Immature natural killer cell (primary cell): ENCODE results near the gene CD109. TPM values are rescaled to one million over a fixed set of nuclear protein-coding genes. Genes with fewer than 3 reads are reported as not detected.
A peak's percentile ranks its signal among the peaks of the same experiment; 100 is the strongest.

Source experiments
- DNase-seq, 3 donors: peaks; one replicate each; pipeline ENCODE4 v3.0.0; 2022; ENCODE audit warnings: mixed read lengths in 1 of 3
- H3K27ac Mint-ChIP-seq, 6 donors: one replicate each; pipeline ENCODE4 v1.8.0; 2020; ENCODE audit warnings: mixed read lengths in 6 of 6, mild to moderate bottlenecking in 5 of 6, inconsistent platforms in 4 of 6, moderate library complexity in 3 of 6
- H3K27me3 Mint-ChIP-seq, 3 donors: one replicate each; pipeline ENCODE4 v1.8.0; 2020 to 2021; ENCODE audit warnings: low read depth in 3 of 3, mild to moderate bottlenecking in 3 of 3, mixed read lengths in 3 of 3, moderate library complexity in 3 of 3, inconsistent platforms in 1 of 3
- H3K36me3 Mint-ChIP-seq, 3 donors: one replicate each; pipeline ENCODE4 v1.8.0; 2020; ENCODE audit warnings: mixed read lengths in 3 of 3, inconsistent platforms in 2 of 3, mild to moderate bottlenecking in 2 of 3
- H3K4me1 Mint-ChIP-seq, 2 donors: one replicate each; pipeline ENCODE4 v1.8.0; 2020; ENCODE audit warnings: inconsistent platforms in 2 of 2, mild to moderate bottlenecking in 2 of 2, mixed read lengths in 2 of 2, moderate library complexity in 1 of 2
- H3K4me3 Mint-ChIP-seq, 5 donors: one replicate each; pipeline ENCODE4 v1.8.0; 2020; ENCODE audit warnings: mild to moderate bottlenecking in 5 of 5, mixed read lengths in 5 of 5, inconsistent platforms in 3 of 5, moderate library complexity in 3 of 5
- H3K9me3 Mint-ChIP-seq, 6 donors: one replicate each; pipeline ENCODE4 v1.8.0; 2020; ENCODE audit warnings: mild to moderate bottlenecking in 6 of 6, mixed read lengths in 6 of 6, inconsistent platforms in 4 of 6, moderate library complexity in 3 of 6
- polyA plus RNA-seq, 3 donors: library from polyadenylated mRNA; unstranded; fragments of 300-500 nt; fragmentation: Illumina TruSeq; gene quantifications; one replicate each; pipeline ENCODE4 v1.2.3, GENCODE V29; 2021

CD109 gene
- polyA plus RNA-seq, 3 donors from 2014 or later = 0.04 to 0.09 TPM; not detected in 1

GRCh38 chr6:73743556-73743955 is 47.6 kb downstream of the CD109 start:
- Mint-ChIP-seq H3K36me3 (no peaks in the 10 kb centered on the region), H3K4me3 (no peak overlapping the region)
- no peak for DNase-seq

GRCh38 chr6:73746787-73747186 is 50.8 kb downstream of the CD109 start:
- H3K27me3 Mint-ChIP-seq = peaks cover 0 to 2% (median 0%) of the 10 kb centered on the region in 3 donors
- no peak overlapping the region for H3K27ac Mint-ChIP-seq
- no peaks in the 10 kb centered on the region for H3K4me1 Mint-ChIP-seq
- H3K36me3 Mint-ChIP-seq = no peaks in the 10 kb centered on the region
- H3K9me3 Mint-ChIP-seq = no peaks in the 10 kb centered on the region
- H3K4me3 Mint-ChIP-seq = no peak overlapping the region
- no peak for DNase-seq

More at GRCh38 chr6:73743556-73743955, 47.6 kb downstream of the CD109 start:
- H3K27me3 Mint-ChIP-seq = peaks cover 0 to 2% (median 0%) of the 10 kb centered on the region in 3 donors
- no peaks in the 10 kb centered on the region for H3K9me3 Mint-ChIP-seq
- no peak overlapping the region for H3K27ac Mint-ChIP-seq
- no peaks in the 10 kb centered on the region for H3K4me1 Mint-ChIP-seq

DNA sequence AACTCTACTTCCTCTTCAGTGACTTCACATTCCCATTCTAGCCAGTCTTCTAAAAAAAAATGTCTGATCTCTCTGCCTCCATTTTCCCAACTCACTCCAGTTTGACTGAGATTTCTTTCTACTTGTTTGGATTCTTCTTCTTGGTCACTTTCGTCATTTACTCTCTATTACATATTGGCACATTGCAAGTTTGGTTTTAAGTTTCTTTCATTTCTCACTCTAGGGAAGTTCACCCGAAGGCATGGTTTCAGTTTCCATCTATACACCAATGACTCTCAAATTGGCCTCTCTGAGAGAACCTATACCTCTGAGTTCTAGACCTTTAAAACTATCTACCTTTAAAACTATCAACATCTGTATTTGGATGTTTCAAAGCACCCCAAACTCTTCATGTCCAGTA is 51.3 kb downstream of the CD109 start:
- H3K4me3 Mint-ChIP-seq = no peak overlapping the region
- H3K9me3 Mint-ChIP-seq = no peaks in the 10 kb centered on the region
- H3K27ac Mint-ChIP-seq = no peak overlapping the region
- H3K4me1 Mint-ChIP-seq = no peaks in the 10 kb centered on the region
- peak; percentile 9 to 19 (median 14) for DNase-seq
- H3K27me3 Mint-ChIP-seq = peaks cover 0 to 2% (median 0%) of the 10 kb centered on the region in 3 donors
- no peaks in the 10 kb centered on the region for H3K36me3 Mint-ChIP-seq

- H3K27me3 Mint-ChIP-seq = peaks cover 0 to 5% (median 1%) of the 10 kb centered on the region in 3 donors
- no peak overlapping the region for H3K4me3 Mint-ChIP-seq
- H3K4me1 Mint-ChIP-seq = no peaks in the 10 kb centered on the region
- no peaks in the 10 kb centered on the region for H3K36me3 Mint-ChIP-seq
- H3K9me3 Mint-ChIP-seq = peaks cover 0 to 1% (median 0%) of the 10 kb centered on the region in 6 donors
- H3K27ac Mint-ChIP-seq = no peak overlapping the region
- no peak for DNase-seq
Observed at GRCh38 chr6:73752943-73753342, 56.9 kb downstream of the CD109 start.

DNA sequence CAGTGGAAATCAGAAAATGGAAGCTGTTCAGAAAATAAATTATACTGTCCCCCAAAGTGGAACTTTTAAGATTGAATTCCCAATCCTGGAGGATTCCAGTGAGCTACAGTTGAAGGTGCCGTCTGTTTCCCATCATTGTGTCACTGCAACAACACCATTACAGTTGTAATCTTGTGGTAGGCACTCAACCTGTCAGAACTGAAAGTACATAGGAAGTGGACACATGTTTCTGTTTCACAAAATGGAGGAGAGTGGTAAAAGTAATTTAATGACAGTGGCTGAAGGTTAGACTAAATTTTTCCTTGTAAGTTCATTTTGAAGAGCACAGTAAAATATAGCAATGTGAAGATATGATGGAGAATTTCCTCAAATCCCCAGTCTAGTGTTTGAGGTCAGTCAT is 70.0 kb downstream of the CD109 start:
- no peak for DNase-seq
- no peaks in the 10 kb centered on the region for H3K36me3 Mint-ChIP-seq
- H3K27ac Mint-ChIP-seq = no peak overlapping the region
- H3K9me3 Mint-ChIP-seq = no peaks in the 10 kb centered on the region
- H3K4me3 Mint-ChIP-seq = no peak overlapping the region
- peaks cover 0 to 1% (median 0%) of the 10 kb centered on the region in 3 donors for H3K27me3 Mint-ChIP-seq
- H3K4me1 Mint-ChIP-seq = no peaks in the 10 kb centered on the region

DNA sequence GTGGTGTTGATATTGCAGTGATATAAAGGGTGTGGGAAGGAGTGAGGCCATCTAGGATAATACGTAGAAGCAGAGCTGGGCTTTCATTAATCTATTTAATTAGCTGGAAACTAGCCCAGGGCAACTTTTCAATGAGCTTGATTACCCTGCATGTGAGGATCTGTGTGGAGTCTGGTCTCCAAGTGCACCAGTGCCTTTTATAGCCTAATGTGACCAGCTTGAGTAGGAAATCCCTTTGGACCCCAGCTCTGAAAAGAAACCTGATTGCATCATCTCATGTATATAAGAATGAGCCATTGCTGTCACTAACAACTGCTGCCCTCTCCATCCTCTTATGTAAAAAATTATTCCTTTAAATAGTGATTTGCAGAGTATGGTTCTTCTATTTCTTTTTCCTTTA is 72.6 kb downstream of the CD109 start:
- Mint-ChIP-seq H3K4me3 (no peak overlapping the region), H3K27me3 (peaks cover 0 to 3% (median 0%) of the 10 kb centered on the region in 3 donors), H3K36me3 (no peaks in the 10 kb centered on the region), H3K4me1 (no peaks in the 10 kb centered on the region), H3K27ac (no peak overlapping the region), H3K9me3 (no peaks in the 10 kb centered on the region)
- DNase-seq = no peak

GRCh38 chr6:73769976-73770375 is 74.0 kb downstream of the CD109 start:
- H3K4me1 Mint-ChIP-seq = no peaks in the 10 kb centered on the region
- H3K27ac Mint-ChIP-seq = no peak overlapping the region
- no peaks in the 10 kb centered on the region for H3K36me3 Mint-ChIP-seq
- H3K4me3 Mint-ChIP-seq = no peak overlapping the region
- H3K9me3 Mint-ChIP-seq = no peaks in the 10 kb centered on the region
- peaks cover 0 to 2% (median 0%) of the 10 kb centered on the region in 3 donors for H3K27me3 Mint-ChIP-seq
- DNase-seq = no peak

DNA sequence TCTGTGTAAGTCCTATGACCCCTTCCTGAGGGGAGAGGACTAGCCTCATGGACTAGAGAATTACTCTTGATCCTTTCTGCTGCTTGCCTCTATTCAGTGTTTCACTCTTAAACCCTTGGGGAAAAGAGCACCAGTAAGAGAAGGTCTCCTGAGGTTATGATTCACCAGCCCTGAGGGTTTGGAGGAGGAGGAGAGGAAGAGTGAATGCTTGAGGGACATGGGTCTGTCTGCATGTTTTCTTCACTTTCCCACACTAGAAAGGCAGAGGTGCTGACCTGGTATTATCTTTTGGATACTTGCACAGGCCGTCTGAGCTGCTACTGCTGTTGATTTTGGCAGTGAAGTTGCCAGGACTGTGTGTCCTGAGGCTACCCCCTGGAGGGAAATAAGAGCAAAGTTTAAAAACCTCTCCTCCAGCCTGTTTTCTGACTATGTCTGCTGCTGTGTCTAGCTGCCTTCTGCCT is 78.3 kb downstream of the CD109 start:
- peaks cover 0 to 2% (median 0%) of the 10 kb centered on the region in 3 donors for H3K27me3 Mint-ChIP-seq
- no peak overlapping the region for H3K4me3 Mint-ChIP-seq
- H3K4me1 Mint-ChIP-seq = no peaks in the 10 kb centered on the region
- H3K27ac Mint-ChIP-seq = no peak overlapping the region
- H3K9me3 Mint-ChIP-seq = no peaks in the 10 kb centered on the region
- H3K36me3 Mint-ChIP-seq = no peaks in the 10 kb centered on the region
- DNase-seq = no peak

DNA sequence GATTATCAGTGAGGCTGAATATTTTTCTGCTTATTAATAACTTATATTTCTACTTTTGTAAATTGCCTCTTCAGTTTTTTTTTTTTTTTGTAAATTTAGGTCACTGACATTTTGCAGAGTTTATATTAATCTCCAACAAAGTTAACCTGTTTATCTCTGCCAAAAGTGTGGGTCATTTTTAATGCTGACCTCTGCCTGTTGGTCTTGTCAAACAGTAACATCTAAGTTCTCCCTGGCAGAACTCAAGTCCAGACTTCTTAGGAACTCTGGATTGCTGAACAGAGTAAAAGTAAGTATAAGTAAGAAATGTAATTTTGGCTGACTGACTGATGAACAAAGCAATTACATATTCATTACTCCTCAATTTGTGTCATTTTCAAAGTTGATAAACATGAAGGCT is 83.9 kb downstream of the CD109 start:
- H3K4me1 Mint-ChIP-seq = no peaks in the 10 kb centered on the region
- no peak overlapping the region for H3K27ac Mint-ChIP-seq
- H3K36me3 Mint-ChIP-seq = no peaks in the 10 kb centered on the region
- H3K4me3 Mint-ChIP-seq = no peak overlapping the region
- DNase-seq = no peak
- H3K27me3 Mint-ChIP-seq = no peaks in the 10 kb centered on the region
- H3K9me3 Mint-ChIP-seq = no peaks in the 10 kb centered on the region

DNA sequence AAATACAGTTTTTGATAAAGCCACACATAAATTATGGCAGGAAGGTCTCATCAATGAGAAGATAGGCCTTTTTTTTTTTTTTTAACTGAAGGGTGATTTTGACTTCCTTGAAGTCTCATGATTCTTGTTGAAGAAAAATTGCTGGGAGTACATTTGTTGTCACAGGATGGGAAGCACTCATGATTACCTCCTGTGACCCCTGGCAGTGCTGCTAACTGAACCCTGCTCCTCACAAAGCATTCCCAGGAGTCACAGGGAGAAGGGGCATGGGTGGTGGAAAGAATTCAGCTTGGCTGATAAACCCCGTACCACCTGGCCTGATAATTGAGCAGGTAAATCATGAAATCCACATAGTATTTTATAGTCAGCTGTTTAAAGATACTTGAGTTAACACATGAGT is 86.9 kb downstream of the CD109 start:
- no peak overlapping the region for H3K4me3 Mint-ChIP-seq
- H3K27ac Mint-ChIP-seq = no peak overlapping the region
- H3K27me3 Mint-ChIP-seq = peaks cover 0 to 2% (median 0%) of the 10 kb centered on the region in 3 donors
- H3K9me3 Mint-ChIP-seq = no peaks in the 10 kb centered on the region
- H3K36me3 Mint-ChIP-seq = no peaks in the 10 kb centered on the region
- no peaks in the 10 kb centered on the region for H3K4me1 Mint-ChIP-seq
- DNase-seq = no peak

DNA sequence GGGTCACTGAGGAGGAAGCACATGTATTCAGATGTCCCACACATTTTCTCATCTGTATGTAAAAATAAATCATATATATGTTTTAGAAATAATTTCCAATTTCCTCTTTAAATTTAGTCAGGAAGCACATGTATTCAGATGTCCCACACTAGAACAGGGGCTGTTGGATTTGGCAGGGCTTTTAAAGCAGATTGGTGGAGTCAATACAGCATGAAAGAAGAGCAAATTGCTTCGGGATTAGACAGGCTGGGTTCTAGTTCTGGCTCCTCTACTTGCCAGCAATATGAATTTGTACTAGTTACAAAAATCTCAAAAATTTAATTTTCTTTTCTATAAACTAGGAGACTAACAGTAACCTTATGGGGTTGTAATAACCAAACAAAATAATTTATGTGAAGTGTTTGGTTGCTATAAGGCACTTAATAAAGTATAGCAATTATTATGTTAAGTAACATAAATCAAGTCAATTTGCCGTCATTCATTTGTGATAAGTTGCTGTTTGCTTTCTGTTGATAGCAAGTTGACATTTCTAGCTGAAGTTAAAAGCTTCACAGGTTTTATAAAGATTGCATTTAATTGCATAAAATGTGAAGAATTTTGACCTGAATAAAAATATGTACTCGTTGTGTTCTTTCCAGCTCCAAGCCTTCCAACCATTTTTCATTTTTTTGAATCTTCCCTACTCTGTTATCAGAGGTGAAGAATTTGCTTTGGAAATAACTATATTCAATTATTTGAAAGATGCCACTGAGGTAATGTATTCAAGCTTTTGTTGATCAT is 88.9 kb downstream of the CD109 start:
- H3K4me1 Mint-ChIP-seq = no peaks in the 10 kb centered on the region
- DNase-seq = no peak
- H3K4me3 Mint-ChIP-seq = no peak overlapping the region
- H3K27me3 Mint-ChIP-seq = peaks cover 0 to 2% (median 0%) of the 10 kb centered on the region in 3 donors
- H3K27ac Mint-ChIP-seq = no peak overlapping the region
- no peaks in the 10 kb centered on the region for H3K36me3 Mint-ChIP-seq
- H3K9me3 Mint-ChIP-seq = no peaks in the 10 kb centered on the region

DNA sequence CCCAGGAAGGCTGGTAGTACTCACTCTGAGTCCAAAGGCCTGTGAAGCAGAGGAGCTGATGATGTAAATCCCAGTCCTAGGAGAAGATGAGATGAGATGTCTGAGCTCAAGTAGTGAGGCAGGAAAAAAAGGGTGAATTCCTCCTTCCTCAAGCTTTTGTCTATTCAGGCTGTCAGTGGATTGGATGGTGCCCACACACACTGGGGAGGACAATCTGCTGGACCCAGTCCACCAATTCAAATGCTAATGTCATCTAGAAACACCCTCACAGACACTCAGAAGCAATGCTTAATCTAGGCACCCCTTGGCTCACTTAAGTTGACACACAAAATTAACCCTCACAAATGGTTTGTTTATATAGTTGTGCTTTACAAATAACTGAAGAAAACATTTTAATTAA is 94.6 kb downstream of the CD109 start:
- Mint-ChIP-seq H3K4me1 (no peaks in the 10 kb centered on the region), H3K27ac (no peak overlapping the region), H3K9me3 (no peaks in the 10 kb centered on the region), H3K36me3 (no peaks in the 10 kb centered on the region), H3K27me3 (peaks cover 0 to 2% (median 2%) of the 10 kb centered on the region in 3 donors), H3K4me3 (no peak overlapping the region)
- no peak for DNase-seq

DNA sequence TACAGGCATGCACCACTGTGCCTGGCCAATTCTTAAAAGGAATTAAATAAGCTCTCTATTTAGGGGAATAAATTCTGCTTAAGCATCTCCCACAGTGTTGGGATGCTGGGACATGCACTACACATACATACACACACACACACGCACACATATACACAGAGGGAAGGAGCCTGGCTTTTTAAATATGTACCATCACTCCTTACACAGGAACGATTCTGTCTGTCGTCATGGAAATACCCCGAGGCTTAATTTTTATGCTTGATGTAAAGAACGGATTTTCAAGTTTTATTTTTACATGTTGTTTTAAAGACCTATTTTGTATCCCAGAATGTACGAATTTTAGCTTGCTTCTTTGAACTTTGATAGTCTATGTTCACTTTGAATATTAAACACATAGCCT is 95.3 kb downstream of the CD109 start:
- Mint-ChIP-seq H3K27ac (no peak overlapping the region), H3K9me3 (no peaks in the 10 kb centered on the region), H3K4me3 (no peak overlapping the region), H3K4me1 (no peaks in the 10 kb centered on the region), H3K36me3 (no peaks in the 10 kb centered on the region), H3K27me3 (peaks cover 0 to 2% (median 2%) of the 10 kb centered on the region in 3 donors)
- no peak for DNase-seq

GRCh38 chr6:73792738-73793137 is 96.7 kb downstream of the CD109 start:
- no peak overlapping the region for H3K4me3 Mint-ChIP-seq
- no peaks in the 10 kb centered on the region for H3K4me1 Mint-ChIP-seq
- H3K27me3 Mint-ChIP-seq = peaks cover 0 to 2% (median 0%) of the 10 kb centered on the region in 3 donors
- H3K9me3 Mint-ChIP-seq = no peaks in the 10 kb centered on the region
- DNase-seq = no peak
- no peak overlapping the region for H3K27ac Mint-ChIP-seq
- H3K36me3 Mint-ChIP-seq = no peaks in the 10 kb centered on the region

DNA sequence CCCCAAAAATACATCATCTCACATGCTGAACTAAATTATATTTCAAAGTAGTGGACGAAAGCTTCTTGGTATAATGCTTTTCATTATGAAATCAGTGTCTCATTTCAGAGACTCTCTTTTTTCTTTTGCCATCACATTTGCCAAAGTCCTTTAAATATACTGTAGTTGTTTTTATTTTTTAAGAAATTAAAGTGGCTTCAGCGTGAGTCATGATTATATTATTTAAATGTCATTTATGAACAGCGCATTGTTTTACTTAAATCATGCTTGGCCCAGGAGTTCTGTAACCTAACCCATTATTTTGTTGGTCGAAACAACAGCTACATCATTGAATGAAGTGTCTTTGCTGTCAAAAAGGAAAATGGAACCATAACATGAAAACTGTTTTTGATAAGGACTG is 100.9 kb downstream of the CD109 start:
- H3K27me3 Mint-ChIP-seq = no peaks in the 10 kb centered on the region
- no peaks in the 10 kb centered on the region for H3K36me3 Mint-ChIP-seq
- no peak overlapping the region for H3K4me3 Mint-ChIP-seq
- DNase-seq = no peak
- no peak overlapping the region for H3K27ac Mint-ChIP-seq
- H3K9me3 Mint-ChIP-seq = no peaks in the 10 kb centered on the region
- H3K4me1 Mint-ChIP-seq = no peaks in the 10 kb centered on the region
